Measurements from ENCODE around the gene SRRM2.

SRRM2 gene

DNA sequence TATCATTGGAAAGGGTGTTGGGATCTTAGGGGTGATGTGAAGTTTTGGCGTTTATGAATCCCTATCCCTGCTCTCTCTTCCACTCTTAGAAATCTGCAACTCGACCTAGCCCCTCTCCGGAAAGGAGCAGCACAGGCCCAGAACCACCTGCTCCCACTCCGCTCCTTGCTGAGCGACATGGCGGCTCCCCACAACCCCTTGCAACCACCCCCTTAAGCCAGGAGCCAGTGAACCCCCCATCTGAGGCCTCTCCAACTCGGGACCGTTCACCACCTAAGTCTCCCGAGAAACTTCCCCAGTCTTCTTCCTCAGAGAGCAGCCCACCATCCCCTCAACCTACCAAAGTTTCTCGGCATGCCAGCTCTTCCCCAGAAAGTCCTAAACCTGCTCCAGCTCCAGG is 9.0 kb downstream of the SRRM2 start:
- DNase-seq (ENCODE audit: low spot score) (no peak), FAIRE-seq (no peak)

GRCh38 chr16:2761886-2762583 is 9.6 kb downstream of the SRRM2 start:
- DNase-seq (ENCODE audit: low spot score), result no peak
- no peak for FAIRE-seq

- FAIRE-seq (no peak), DNase-seq (ENCODE audit: low spot score) (no peak)
These were observed 10.3 kb downstream of the SRRM2 start for GRCh38 chr16:2762711-2763110.

- no peak for FAIRE-seq
- DNase-seq (ENCODE audit: low spot score), result no peak
These were observed 10.7 kb downstream of the SRRM2 start for GRCh38 chr16:2763173-2763572.

DNA sequence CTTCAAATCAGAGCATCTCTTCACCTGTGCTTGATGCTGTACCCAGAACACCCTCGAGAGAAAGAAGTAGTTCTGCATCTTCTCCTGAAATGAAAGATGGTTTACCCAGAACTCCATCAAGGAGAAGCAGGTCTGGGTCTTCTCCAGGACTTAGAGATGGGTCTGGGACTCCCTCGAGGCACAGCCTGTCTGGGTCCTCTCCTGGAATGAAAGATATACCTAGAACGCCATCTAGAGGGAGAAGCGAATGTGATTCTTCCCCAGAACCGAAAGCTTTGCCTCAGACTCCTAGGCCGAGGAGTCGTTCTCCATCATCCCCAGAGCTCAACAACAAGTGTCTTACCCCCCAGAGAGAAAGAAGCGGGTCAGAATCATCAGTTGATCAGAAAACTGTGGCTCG is 12.3 kb downstream of the SRRM2 start:
- FAIRE-seq (no peak), DNase-seq (ENCODE audit: low spot score) (no peak)

DNA sequence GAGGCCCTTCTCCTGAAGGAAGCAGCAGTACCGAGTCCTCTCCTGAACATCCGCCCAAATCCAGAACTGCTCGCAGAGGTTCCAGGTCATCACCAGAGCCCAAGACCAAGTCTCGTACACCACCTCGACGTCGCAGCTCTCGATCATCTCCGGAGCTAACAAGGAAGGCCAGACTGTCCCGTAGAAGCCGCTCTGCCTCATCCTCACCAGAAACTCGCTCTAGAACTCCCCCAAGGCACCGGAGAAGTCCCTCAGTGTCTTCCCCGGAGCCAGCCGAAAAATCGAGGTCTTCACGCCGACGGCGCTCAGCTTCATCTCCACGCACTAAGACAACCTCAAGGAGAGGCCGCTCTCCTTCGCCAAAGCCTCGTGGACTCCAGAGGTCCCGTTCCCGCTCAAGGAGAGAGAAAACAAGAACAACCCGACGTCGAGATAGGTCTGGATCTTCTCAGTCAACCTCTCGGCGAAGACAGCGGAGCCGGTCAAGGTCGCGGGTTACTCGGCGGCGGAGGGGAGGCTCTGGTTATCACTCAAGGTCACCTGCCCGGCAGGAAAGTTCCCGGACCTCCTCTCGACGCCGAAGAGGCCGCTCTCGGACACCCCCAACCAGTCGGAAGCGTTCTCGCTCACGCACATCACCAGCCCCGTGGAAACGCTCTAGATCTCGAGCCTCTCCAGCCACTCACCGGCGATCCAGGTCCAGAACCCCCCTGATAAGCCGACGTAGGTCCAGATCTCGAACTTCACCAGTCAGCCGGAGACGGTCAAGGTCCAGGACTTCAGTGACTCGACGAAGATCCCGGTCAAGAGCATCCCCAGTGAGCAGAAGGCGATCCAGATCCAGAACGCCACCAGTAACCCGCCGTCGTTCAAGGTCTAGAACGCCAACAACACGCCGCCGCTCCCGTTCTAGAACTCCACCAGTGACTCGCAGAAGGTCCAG is 13.3 kb downstream of the SRRM2 start:
- no peak for DNase-seq (ENCODE audit: low spot score)
- no peak for FAIRE-seq

GRCh38 chr16:2766430-2767139 is 14.1 kb downstream of the SRRM2 start:
- FAIRE-seq (no peak), DNase-seq (ENCODE audit: low spot score) (no peak)

- DNase-seq (ENCODE audit: low spot score), result no peak
- FAIRE-seq, result no peak
These were observed 14.8 kb downstream of the SRRM2 start for GRCh38 chr16:2767140-2767731.

- no peak for FAIRE-seq
These were observed 15.5 kb downstream of the SRRM2 start for GRCh38 chr16:2767891-2768290.

DNA sequence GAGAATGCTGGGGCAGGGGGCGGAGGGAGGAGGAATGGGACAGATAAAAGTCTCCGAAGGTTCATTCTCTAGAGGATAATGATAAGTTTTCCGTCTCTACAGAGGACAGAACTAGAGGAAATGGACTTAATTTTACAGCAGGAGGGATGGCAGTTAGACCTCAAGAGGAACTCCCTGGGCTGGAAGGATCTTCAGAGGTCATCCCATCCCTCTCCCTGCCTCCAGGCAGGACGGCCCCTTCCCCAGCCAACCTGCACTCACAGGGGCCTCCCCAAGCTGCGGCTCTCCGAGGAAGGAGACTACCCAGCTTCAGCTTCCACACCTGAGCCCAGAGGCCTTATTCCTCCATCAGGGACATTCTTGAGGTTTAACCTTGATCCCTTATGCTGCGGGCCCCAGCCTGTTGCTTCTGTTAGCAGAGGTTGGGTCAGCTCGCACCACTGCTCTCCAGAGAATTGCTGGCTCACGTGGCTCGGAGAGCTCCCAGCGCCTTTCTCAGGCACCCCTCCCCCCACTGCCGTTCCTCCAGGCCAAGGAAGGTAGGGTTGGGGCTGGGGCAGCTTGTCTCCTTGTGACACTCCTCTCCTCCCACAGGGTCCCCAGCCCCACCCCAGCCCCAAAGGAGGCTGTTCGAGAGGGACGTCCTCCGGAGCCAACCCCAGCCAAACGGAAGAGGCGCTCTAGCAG is 16.1 kb downstream of the SRRM2 start:
- no peak for DNase-seq (ENCODE audit: low spot score)
- FAIRE-seq, result no peak

More at GRCh38 chr16:2767891-2768290, 15.5 kb downstream of the SRRM2 start:
- no peak for DNase-seq (ENCODE audit: low spot score)

- FAIRE-seq (no peak), DNase-seq (ENCODE audit: low spot score) (no peak)
These were observed 16.7 kb downstream of the SRRM2 start for GRCh38 chr16:2769100-2769529.

- FAIRE-seq (no peak), DNase-seq (ENCODE audit: low spot score) (no peak)
These were observed 17.2 kb downstream of the SRRM2 start for GRCh38 chr16:2769675-2770056.

DNA sequence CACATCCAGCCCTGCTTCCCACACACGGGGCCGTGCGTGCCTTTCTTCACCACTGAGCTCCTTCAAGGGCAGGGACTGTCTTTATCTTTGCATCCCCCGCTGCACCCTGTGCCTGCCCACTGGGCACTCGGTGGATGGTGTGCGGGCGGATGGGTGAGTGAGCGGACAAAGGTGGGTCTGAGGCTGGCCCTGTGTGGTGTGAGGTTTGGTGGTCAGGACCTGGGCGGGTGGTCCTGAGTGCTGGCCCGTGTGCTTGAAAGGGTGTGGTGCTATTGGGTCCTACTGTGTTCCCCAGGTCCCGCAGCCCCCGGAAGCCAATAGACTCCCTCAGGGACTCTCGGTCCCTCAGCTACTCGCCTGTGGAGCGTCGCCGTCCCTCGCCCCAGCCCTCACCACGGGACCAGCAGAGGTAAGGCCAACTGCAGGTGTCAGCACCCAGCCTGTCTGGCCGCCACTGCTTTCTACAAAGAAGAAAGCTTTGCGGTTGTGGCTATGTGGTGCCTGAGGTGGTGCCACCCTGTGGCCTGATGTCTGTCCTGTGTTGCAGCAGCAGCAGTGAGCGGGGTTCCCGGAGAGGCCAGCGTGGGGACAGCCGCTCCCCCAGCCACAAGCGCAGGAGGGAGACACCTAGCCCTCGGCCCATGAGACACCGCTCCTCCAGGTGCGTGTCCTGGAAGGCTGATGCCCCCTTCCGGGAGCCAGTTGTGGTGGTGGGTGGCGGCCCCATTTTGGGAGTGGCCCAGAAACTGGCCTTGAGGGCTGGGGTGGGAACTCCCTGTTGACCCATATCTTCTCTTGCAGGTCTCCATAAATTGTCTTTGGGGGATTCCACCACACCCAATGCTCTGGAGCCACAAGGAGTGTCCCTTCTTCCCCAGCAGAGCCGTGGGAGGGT is 17.9 kb downstream of the SRRM2 start:
- DNase-seq (ENCODE audit: low spot score) (no peak), FAIRE-seq (no peak)

- FAIRE-seq (no peak), DNase-seq (ENCODE audit: low spot score) (no peak)
These were observed 19.3 kb downstream of the SRRM2 start for GRCh38 chr16:2771496-2772402.

- DNase-seq (ENCODE audit: low spot score) (peak; percentile 42), FAIRE-seq (no peak)
These were observed 20.9 kb downstream of the SRRM2 start for GRCh38 chr16:2773188-2773968.

DNA sequence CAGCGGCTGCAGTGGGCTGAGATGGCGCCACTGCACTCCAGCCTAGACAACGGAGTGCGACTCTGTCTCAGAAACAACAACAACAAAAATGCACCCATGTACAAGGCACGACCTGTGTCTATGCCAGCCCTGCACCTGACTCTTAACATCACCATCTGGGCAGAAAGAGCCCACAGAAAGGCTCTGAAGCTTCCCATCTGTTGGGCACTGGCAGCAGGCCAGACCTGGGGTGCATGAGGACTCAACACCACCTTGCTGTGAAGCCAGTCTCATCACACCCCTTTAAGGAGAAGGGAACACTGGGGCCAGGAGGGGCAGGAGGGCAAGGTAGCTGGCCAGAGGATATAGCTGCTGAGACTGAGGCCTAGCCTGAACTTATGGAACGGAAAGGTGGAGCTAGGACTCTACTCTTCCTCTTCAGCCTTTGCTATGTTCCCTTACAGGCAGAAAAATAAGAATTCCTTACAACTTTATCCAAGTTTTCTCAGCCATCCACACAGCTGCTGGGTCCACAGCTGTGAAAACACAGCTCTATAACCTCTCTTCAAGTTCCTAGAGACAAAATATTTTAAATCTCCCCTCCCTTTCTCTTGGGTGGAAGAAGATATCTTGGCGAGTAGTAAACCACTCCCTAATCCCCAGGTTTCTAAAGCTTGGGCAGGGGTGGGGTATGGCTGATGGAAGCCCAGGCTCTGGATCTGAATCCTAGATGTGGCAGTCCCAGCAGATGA is 21.9 kb downstream of the SRRM2 start:
- no peak for DNase-seq (ENCODE audit: low spot score)
- no peak for FAIRE-seq

- DNase-seq (ENCODE audit: low spot score) (no peak), FAIRE-seq (no peak)
These were observed 22.8 kb downstream of the SRRM2 start for GRCh38 chr16:2775131-2775716.

Data from RCC 7860 (cell line).